WERI-Rb-1 (cell line): Measurements from ENCODE around the gene CYP24A1.

Experiments used
- DNase-seq: peaks from one replicate; pipeline ENCODE4 v3.0.0-alpha.2; 2020
- H3K27ac ChIP-seq: fragments of 250-450 bp; sonication (Bioruptor Pico); 2 replicates; pipeline ENCODE4 v1.5.1; 2020; ENCODE audit warnings: mild to moderate bottlenecking, moderate library complexity
- H3K27me3 ChIP-seq: fragments of 250-450 bp; sonication (Bioruptor Pico); 2 replicates; pipeline ENCODE4 v1.5.1; 2021; ENCODE audit warnings: mild to moderate bottlenecking, low read depth, moderate library complexity; ENCODE audit not compliant: insufficient read depth, severe bottlenecking
- H3K36me3 ChIP-seq: fragments of 250-450 bp; sonication (Bioruptor Pico); 2 replicates; pipeline ENCODE4 v1.5.1; 2020; ENCODE audit warnings: mild to moderate bottlenecking, moderate library complexity
- H3K4me3 ChIP-seq: 2 replicates; pipeline ENCODE4 v1.5.1; 2011; ENCODE audit warnings: low read depth, mild to moderate bottlenecking, control low read depth, low read length
- H3K9me3 ChIP-seq: fragments of 250-450 bp; sonication (Bioruptor Pico); 2 replicates; pipeline ENCODE4 v1.5.1; 2021; ENCODE audit warnings: mild to moderate bottlenecking, moderate library complexity; ENCODE audit not compliant: severe bottlenecking
- TF ChIP-seq, protein P1 (sequence below): IDR thresholded peaks from 2 replicates; pipeline ENCODE4 v1.5.1; 2011; ENCODE audit warnings: low read depth, mild to moderate bottlenecking, control low read depth, inconsistent platforms, low read length

The CYP24A1 gene

DNA sequence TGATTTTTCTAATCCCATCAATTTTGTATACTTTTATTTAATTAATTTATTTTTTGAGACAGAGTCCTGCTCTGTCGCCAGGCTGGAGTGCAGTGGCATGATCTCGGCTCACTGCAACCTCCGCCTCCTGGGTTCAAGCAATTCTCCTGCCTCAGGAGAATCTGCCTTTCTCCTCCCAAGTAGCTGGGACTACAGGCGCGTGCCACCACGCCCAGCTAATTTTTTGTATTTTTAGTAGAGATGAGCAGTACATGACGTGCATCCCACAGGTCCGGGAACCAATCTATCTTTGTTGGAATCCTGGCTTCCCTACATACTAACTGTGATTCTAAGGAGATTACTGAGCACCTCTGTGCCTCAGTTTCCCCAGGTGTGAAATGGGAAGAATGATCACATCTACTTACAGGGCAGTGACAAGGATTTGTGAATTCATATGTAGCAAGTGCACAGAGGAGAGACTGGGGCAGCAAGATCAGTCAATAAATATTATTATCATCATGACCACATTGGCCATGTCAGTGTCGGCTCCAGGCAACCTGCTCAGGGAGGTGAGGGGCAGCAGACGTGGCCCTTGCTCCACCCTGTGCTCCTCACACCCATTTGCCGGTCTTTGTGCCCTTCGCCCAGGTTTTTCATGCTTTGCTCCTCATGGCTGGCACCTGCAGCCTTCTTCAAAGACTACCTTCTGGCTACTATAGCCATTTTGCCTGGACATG is 22.1 kb downstream of the CYP24A1 start:
- Histone ChIP-seq H3K27ac (no peak overlapping the region), H3K9me3 (no peaks in the 10 kb centered on the region), H3K27me3 (peaks cover 85% of the 10 kb centered on the region), H3K4me3 (no peak overlapping the region), H3K36me3 (no peaks in the 10 kb centered on the region)
- no peak for DNase-seq
- TF ChIP-seq, protein P1, sequence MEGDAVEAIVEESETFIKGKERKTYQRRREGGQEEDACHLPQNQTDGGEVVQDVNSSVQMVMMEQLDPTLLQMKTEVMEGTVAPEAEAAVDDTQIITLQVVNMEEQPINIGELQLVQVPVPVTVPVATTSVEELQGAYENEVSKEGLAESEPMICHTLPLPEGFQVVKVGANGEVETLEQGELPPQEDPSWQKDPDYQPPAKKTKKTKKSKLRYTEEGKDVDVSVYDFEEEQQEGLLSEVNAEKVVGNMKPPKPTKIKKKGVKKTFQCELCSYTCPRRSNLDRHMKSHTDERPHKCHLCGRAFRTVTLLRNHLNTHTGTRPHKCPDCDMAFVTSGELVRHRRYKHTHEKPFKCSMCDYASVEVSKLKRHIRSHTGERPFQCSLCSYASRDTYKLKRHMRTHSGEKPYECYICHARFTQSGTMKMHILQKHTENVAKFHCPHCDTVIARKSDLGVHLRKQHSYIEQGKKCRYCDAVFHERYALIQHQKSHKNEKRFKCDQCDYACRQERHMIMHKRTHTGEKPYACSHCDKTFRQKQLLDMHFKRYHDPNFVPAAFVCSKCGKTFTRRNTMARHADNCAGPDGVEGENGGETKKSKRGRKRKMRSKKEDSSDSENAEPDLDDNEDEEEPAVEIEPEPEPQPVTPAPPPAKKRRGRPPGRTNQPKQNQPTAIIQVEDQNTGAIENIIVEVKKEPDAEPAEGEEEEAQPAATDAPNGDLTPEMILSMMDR = no peak

DNA sequence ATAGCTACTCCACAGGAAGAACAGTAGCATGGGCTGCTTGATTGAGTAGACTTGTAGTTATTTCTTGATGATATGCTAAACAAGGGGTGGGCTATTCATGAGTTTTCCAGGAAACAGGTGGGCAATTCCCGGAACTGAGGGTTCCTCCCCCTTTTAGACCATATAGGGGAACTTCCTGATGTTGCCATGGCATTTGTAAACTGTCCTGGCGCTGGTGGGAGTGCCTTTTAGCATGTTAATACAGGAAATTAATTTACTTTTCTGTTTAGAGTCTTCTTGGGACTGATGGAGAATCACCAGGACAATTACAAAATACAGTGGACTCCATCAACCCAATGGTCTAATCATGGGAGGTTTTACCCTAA is 22.7 kb downstream of the CYP24A1 start:
- Histone ChIP-seq H3K36me3 (no peaks in the 10 kb centered on the region), H3K27me3 (peaks cover 84% of the 10 kb centered on the region), H3K9me3 (no peaks in the 10 kb centered on the region), H3K27ac (no peak overlapping the region), H3K4me3 (no peak overlapping the region)
- TF ChIP-seq, protein P1 = no peak
- DNase-seq = no peak

GRCh38 chr20:54149765-54150264 is 24.0 kb downstream of the CYP24A1 start:
- TF ChIP-seq, protein P1 = no peak
- H3K27ac ChIP-seq = no peak overlapping the region
- no peak for DNase-seq
- peaks cover 86% of the 10 kb centered on the region for H3K27me3 ChIP-seq
- H3K4me3 ChIP-seq = no peak overlapping the region
- H3K36me3 ChIP-seq = no peaks in the 10 kb centered on the region
- no peaks in the 10 kb centered on the region for H3K9me3 ChIP-seq

DNA sequence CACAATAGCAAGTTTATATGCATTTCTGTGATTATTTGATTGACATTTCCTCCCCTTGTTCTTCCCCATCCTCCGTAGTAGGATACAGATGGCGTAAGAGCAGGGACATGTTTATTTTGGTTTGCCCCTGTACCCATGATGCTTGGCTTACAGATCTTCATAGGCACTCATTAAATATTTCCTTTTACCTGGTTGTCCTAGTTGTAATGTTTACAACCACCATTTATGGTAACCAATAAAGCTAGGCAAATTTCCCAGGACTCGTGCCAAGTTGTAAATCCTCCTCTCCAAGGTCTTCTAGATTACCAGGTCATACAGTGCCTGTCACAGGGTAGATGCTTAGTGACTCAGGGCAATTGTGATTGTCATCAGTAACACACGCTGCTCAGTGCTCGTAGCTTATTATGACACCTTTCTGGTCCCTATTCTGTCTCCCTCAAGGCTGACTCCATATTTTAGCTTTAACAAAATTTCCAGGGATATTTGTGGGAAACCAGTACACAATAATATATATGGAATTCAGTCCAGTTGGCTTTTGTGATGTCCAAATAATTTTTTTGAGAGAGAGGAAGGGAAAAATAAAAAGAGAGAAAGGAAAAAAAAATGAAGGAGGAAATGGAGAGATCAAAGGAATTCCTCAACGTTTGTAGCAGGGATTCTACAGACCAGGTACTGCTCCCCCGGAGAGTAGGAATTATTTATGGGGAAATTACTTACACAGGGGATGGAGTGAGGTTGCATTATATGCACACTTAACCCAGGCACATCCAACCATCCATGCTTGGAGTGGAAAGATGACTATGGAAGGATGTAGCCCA is 24.6 kb downstream of the CYP24A1 start:
- Histone ChIP-seq H3K27ac (no peak overlapping the region), H3K36me3 (no peaks in the 10 kb centered on the region), H3K4me3 (no peak overlapping the region), H3K9me3 (no peaks in the 10 kb centered on the region), H3K27me3 (peaks cover 86% of the 10 kb centered on the region)
- TF ChIP-seq, protein P1 = no peak
- DNase-seq = no peak

GRCh38 chr20:54146672-54147071 is 27.1 kb downstream of the CYP24A1 start:
- TF ChIP-seq, protein P1 = no peak
- H3K36me3 ChIP-seq = no peaks in the 10 kb centered on the region
- H3K27me3 ChIP-seq = peaks cover 81% of the 10 kb centered on the region
- H3K4me3 ChIP-seq = no peak overlapping the region
- no peak overlapping the region for H3K27ac ChIP-seq
- DNase-seq = no peak
- H3K9me3 ChIP-seq = peaks cover 2% of the 10 kb centered on the region
